DND-41 (cell line): ENCODE measurements around the gene ZDHHC14.
A peak's percentile ranks its signal among the peaks of the same experiment; 100 is the strongest.

Experiments
- EZH2 ChIP-seq: IDR thresholded peaks from 3 replicates; pipeline ENCODE4 v1.6.1; 2012; ENCODE audit warnings: borderline replicate concordance, low read depth, mild to moderate bottlenecking, moderate library complexity, low read length, inconsistent platforms; ENCODE audit not compliant: severe bottlenecking
- TF ChIP-seq, protein P1 (sequence below): IDR thresholded peaks from 2 replicates; pipeline ENCODE4 v1.5.1; 2012; ENCODE audit warnings: borderline replicate concordance, low read length, moderate library complexity, mild to moderate bottlenecking; ENCODE audit not compliant: poor library complexity, severe bottlenecking; ENCODE audit errors: extremely low read depth

- no peak for TF ChIP-seq EZH2
- TF ChIP-seq, protein P1, sequence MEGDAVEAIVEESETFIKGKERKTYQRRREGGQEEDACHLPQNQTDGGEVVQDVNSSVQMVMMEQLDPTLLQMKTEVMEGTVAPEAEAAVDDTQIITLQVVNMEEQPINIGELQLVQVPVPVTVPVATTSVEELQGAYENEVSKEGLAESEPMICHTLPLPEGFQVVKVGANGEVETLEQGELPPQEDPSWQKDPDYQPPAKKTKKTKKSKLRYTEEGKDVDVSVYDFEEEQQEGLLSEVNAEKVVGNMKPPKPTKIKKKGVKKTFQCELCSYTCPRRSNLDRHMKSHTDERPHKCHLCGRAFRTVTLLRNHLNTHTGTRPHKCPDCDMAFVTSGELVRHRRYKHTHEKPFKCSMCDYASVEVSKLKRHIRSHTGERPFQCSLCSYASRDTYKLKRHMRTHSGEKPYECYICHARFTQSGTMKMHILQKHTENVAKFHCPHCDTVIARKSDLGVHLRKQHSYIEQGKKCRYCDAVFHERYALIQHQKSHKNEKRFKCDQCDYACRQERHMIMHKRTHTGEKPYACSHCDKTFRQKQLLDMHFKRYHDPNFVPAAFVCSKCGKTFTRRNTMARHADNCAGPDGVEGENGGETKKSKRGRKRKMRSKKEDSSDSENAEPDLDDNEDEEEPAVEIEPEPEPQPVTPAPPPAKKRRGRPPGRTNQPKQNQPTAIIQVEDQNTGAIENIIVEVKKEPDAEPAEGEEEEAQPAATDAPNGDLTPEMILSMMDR = peak; percentile 24
These were observed 233.1 kb downstream of the ZDHHC14 start for GRCh38 chr6:157614026-157614568.
